ENCODE data around the gene GCKR. TPM values are rescaled to one million over a fixed set of nuclear protein-coding genes. Genes with fewer than 3 reads are reported as not detected.

The GCKR gene
- total and polyA plus RNA-seq, 2 of the 13 experiments (the other 11 are each of a cell fraction or from before 2014, with no cell fraction given) = 15.2 to 48.3 TPM

DNA sequence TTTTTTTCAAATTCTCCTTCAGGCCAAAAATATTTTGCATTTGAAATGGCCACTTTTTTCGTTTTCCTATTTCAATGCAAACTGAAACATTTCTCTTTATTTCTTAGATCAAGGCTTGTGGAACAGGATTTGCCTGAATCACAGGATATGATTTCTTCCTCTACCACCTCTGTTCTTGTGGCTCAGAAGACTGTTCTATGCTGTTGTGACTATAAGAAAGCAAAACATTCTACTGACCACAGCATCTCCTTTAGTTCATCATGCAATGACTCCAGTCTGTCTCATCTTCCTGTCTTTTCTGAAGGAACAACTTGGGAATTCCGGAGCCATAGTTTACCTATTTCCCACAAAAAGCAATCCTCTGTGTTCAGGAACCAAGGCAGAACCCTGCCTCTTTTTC is 70.0 kb downstream of the GCKR start:
- in situ Hi-C loops (cut with HindIII; ENCODE audit: extremely low pct_ligation_motif_present, low pct_unique_long_range_greater_than_20kb) (no loop called here), intact Hi-C loops (cut with micrococcal nuclease; ENCODE audit: unreplicated experiment) (no loop called here)
- 0 out of 5 replicates have a peak, but pooled peaks cover 0 to 6% of the 10 kb centered on the region in 2 experiments for H3K27me3 ChIP-seq (ENCODE audit: control insufficient read depth in 1 of 2, insufficient read depth in 2 of 2, low read length in 2 of 2)
- DNase-seq (ENCODE audit: low spot score) (no peak), FAIRE-seq (no peak), ATAC-seq (no peak)
- ChIA-PET POLR2A (no interaction called here), CTCF (ENCODE audit: low intra/inter-chr PET ratio, low total read pairs) (no interaction called here)
- no peak overlapping the region for H3K4me3 ChIP-seq (replicated peaks in 1 of 3; ENCODE audit: insufficient read depth in 1 of 3, low read depth in 2 of 3, low read length in 3 of 3)
- H4K20me1 ChIP-seq (ENCODE audit: insufficient read depth, low read length) = no peaks in the 10 kb centered on the region
- no peaks in the 10 kb centered on the region for H3K36me3 ChIP-seq (replicated peaks in 1 of 2; ENCODE audit: control insufficient read depth in 1 of 2, insufficient read depth in 2 of 2, low read length in 2 of 2)
- no peak overlapping the region for H2AFZ ChIP-seq (ENCODE audit: low read length)
- H3K4me2 ChIP-seq (ENCODE audit: low read depth, low read length) = no peak overlapping the region
- H3K9me3 ChIP-seq (ENCODE audit: low read length) = no peaks in the 10 kb centered on the region
- H3K27ac ChIP-seq (ENCODE audit: extremely low read length, insufficient read depth, low read length) = no peak overlapping the region
- peaks cover 3% of the 10 kb centered on the region for H3K4me1 ChIP-seq (ENCODE audit: insufficient read depth, low read length)
- BruUV-seq (replicated peaks) = no TSS peak
- TF ChIP-seq SNAPC4 (CRISPR knock-in tag; IDR thresholded peaks at IDR 0.05) = no peak
- TF ChIP-seq, protein P1, sequence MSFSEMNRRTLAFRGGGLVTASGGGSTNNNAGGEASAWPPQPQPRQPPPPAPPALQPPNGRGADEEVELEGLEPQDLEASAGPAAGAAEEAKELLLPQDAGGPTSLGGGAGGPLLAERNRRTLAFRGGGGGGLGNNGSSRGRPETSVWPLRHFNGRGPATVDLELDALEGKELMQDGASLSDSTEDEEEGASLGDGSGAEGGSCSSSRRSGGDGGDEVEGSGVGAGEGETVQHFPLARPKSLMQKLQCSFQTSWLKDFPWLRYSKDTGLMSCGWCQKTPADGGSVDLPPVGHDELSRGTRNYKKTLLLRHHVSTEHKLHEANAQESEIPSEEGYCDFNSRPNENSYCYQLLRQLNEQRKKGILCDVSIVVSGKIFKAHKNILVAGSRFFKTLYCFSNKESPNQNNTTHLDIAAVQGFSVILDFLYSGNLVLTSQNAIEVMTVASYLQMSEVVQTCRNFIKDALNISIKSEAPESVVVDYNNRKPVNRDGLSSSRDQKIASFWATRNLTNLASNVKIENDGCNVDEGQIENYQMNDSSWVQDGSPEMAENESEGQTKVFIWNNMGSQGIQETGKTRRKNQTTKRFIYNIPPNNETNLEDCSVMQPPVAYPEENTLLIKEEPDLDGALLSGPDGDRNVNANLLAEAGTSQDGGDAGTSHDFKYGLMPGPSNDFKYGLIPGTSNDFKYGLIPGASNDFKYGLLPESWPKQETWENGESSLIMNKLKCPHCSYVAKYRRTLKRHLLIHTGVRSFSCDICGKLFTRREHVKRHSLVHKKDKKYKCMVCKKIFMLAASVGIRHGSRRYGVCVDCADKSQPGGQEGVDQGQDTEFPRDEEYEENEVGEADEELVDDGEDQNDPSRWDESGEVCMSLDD (CRISPR knock-in tag; IDR thresholded peaks at IDR 0.05; ENCODE audit: borderline replicate concordance) = no peak
- TF ChIP-seq ZFP36L2 (CRISPR knock-in tag; IDR thresholded peaks at IDR 0.05) = no peak
- TF ChIP-seq, protein P2, sequence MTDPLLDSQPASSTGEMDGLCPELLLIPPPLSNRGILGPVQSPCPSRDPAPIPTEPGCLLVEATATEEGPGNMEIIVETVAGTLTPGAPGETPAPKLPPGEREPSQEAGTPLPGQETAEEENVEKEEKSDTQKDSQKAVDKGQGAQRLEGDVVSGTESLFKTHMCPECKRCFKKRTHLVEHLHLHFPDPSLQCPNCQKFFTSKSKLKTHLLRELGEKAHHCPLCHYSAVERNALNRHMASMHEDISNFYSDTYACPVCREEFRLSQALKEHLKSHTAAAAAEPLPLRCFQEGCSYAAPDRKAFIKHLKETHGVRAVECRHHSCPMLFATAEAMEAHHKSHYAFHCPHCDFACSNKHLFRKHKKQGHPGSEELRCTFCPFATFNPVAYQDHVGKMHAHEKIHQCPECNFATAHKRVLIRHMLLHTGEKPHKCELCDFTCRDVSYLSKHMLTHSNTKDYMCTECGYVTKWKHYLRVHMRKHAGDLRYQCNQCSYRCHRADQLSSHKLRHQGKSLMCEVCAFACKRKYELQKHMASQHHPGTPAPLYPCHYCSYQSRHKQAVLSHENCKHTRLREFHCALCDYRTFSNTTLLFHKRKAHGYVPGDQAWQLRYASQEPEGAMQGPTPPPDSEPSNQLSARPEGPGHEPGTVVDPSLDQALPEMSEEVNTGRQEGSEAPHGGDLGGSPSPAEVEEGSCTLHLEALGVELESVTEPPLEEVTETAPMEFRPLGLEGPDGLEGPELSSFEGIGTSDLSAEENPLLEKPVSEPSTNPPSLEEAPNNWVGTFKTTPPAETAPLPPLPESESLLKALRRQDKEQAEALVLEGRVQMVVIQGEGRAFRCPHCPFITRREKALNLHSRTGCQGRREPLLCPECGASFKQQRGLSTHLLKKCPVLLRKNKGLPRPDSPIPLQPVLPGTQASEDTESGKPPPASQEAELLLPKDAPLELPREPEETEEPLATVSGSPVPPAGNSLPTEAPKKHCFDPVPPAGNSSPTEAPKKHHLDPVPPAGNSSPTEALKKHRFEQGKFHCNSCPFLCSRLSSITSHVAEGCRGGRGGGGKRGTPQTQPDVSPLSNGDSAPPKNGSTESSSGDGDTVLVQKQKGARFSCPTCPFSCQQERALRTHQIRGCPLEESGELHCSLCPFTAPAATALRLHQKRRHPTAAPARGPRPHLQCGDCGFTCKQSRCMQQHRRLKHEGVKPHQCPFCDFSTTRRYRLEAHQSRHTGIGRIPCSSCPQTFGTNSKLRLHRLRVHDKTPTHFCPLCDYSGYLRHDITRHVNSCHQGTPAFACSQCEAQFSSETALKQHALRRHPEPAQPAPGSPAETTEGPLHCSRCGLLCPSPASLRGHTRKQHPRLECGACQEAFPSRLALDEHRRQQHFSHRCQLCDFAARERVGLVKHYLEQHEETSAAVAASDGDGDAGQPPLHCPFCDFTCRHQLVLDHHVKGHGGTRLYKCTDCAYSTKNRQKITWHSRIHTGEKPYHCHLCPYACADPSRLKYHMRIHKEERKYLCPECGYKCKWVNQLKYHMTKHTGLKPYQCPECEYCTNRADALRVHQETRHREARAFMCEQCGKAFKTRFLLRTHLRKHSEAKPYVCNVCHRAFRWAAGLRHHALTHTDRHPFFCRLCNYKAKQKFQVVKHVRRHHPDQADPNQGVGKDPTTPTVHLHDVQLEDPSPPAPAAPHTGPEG (CRISPR knock-in tag; IDR thresholded peaks at IDR 0.05) = no peak
- TF ChIP-seq SIN3B (IDR thresholded peaks at IDR 0.05; ENCODE audit: low read length) = no peak
- TF ChIP-seq ZNF501 (CRISPR knock-in tag; IDR thresholded peaks at IDR 0.05) = no peak
- TF ChIP-seq PLRG1 (conservative IDR thresholded peaks at IDR 0.05) = no peak
- no peak for TF ChIP-seq ZZZ3 (CRISPR knock-in tag; IDR thresholded peaks at IDR 0.05; ENCODE audit: borderline replicate concordance)
- TF ChIP-seq JARID2 (CRISPR knock-in tag; IDR thresholded peaks at IDR 0.05; ENCODE audit: insufficient replicate concordance) = no peak
- TF ChIP-seq ZNF260 (CRISPR knock-in tag; IDR thresholded peaks at IDR 0.05; ENCODE audit: borderline replicate concordance, low read depth) = no peak
- TF ChIP-seq NFE2L1 (CRISPR knock-in tag; IDR thresholded peaks at IDR 0.05; ENCODE audit: borderline replicate concordance) = no peak
- no peak overlapping the region for H3K9ac ChIP-seq (ENCODE audit: insufficient read depth, low read depth, low read length)
- 10% methylated on average over 2 of the region's 2 CpGs for WGBS (ENCODE audit: low lambda C conversion rate)
- no peaks in the 10 kb centered on the region for H3K79me2 ChIP-seq (ENCODE audit: insufficient read depth, low read length)

Measured in HepG2 (cell line).